Osteocyte (in vitro differentiated cells): ENCODE results near the gene ARHGDIG. TPM values are rescaled to one million over a fixed set of nuclear protein-coding genes. Genes with fewer than 3 reads are reported as not detected.

ENCODE experiments used
- DNase-seq: peaks from one replicate; pipeline ENCODE4 v3.0.0; 2021; ENCODE audit warnings: mixed read lengths; ENCODE audit not compliant: unreplicated experiment; ENCODE audit errors: extremely low spot score
- H3K27ac Mint-ChIP-seq: one replicate; pipeline ENCODE4 v1.8.0; 2021; ENCODE audit warnings: mild to moderate bottlenecking, mixed read lengths; ENCODE audit not compliant: unreplicated experiment
- H3K27me3 Mint-ChIP-seq: one replicate; pipeline ENCODE4 v1.8.0; 2021; ENCODE audit warnings: mixed read lengths; ENCODE audit not compliant: unreplicated experiment
- H3K36me3 Mint-ChIP-seq: one replicate; pipeline ENCODE4 v1.8.0; 2021; ENCODE audit warnings: mixed read lengths; ENCODE audit not compliant: unreplicated experiment
- H3K4me1 Mint-ChIP-seq: one replicate; pipeline ENCODE4 v1.8.0; 2021; ENCODE audit warnings: mixed read lengths; ENCODE audit not compliant: unreplicated experiment
- H3K4me3 Mint-ChIP-seq: one replicate; pipeline ENCODE4 v1.8.0; 2021; ENCODE audit warnings: mild to moderate bottlenecking, moderate library complexity, mixed read lengths; ENCODE audit not compliant: unreplicated experiment
- H3K9me3 Mint-ChIP-seq: one replicate; pipeline ENCODE4 v1.8.0; 2021; ENCODE audit warnings: mixed read lengths; ENCODE audit not compliant: unreplicated experiment
- CTCF ChIP-seq: fragments of 200-600 bp; sonication (generic); IDR thresholded peaks from 2 replicates; pipeline ENCODE4 v1.5.0; 2021; ENCODE audit warnings: antibody characterized with exemption, mild to moderate bottlenecking, moderate library complexity
- total RNA-seq: library from RNA; stranded (reverse); gene quantifications from 2 replicates; pipeline ENCODE4 v1.2.1, GENCODE V29; 2021

The ARHGDIG gene
- total RNA-seq, 1 donor from 2014 or later: 0.54 TPM

DNA sequence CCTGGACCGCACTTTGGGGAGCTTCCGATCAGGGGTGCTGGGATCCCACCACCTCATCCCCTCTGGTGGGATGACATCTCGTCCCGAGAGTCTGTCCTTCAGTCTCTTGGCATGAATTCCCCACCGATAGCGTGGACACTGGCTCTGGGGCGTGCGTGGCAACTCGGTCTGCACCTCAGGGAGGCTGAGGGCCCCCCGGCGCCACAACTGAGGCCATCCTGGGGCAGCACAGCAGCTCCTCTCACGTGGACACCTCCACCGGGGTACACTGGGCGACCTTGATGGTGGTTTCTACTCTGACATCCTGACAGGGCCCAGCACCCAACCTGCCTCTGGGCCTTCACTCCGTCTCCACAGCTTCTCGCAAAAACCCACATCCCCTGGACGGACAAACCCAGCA lies 11.1 kb downstream of the ARHGDIG start:
- Mint-ChIP-seq H3K9me3 (no peaks in the 10 kb centered on the region), H3K4me1 (no peaks in the 10 kb centered on the region), H3K27me3 (no peaks in the 10 kb centered on the region), H3K27ac (no peak overlapping the region), H3K4me3 (no peak overlapping the region), H3K36me3 (peaks cover 21% of the 10 kb centered on the region)
- no peak for DNase-seq
- no peak for TF ChIP-seq CTCF

- TF ChIP-seq CTCF: no peak
- DNase-seq: no peak
- Mint-ChIP-seq H3K27me3 (no peaks in the 10 kb centered on the region), H3K4me1 (no peaks in the 10 kb centered on the region), H3K27ac (no peak overlapping the region), H3K36me3 (peaks cover 12% of the 10 kb centered on the region), H3K9me3 (no peaks in the 10 kb centered on the region), H3K4me3 (no peak overlapping the region)
Observed at GRCh38 chr16:293043-293775, 12.8 kb downstream of the ARHGDIG start.

- DNase-seq: no peak
- Mint-ChIP-seq H3K36me3 (peaks cover 10% of the 10 kb centered on the region), H3K27ac (no peak overlapping the region), H3K4me1 (no peaks in the 10 kb centered on the region), H3K4me3 (no peak overlapping the region), H3K27me3 (no peaks in the 10 kb centered on the region), H3K9me3 (no peaks in the 10 kb centered on the region)
- TF ChIP-seq CTCF: no peak
Observed at GRCh38 chr16:296276-296675, 15.9 kb downstream of the ARHGDIG start.

DNA sequence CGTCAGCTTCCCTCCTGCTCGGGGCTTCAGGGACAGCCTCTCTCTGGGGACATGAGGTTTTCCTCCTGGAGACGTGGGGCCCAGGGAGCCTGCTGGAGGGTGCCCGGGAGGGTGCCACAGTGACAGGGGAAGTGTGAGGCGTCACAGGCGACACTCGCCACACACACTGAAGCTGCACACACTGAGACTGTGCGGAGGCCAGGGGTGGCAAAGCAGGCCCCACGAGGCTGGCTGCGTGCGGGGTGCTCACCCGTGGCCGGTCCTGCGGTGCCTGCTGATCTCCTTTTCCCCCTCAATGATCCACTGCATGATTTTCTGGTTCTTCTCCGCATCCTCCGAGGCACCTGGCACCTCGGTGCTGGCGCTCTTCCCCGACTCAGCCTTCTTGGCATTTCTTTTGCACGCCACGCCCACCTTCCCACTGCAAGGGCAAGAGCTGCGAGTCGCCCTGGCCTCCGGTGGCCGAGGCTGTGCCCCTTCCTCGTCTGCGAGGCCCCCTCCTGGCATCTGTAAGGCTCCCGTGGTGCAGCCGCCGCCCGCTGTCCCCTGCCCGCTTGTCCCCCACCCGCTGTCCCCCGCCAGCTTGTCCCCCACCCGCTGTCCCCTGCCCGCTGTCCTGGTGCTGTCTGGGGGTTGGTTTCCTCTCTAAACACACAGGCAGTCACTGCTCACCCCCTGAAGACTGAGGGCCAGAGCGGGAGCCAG lies 16.6 kb downstream of the ARHGDIG start:
- H3K4me1 Mint-ChIP-seq: no peaks in the 10 kb centered on the region
- H3K4me3 Mint-ChIP-seq: no peak overlapping the region
- H3K27me3 Mint-ChIP-seq: no peaks in the 10 kb centered on the region
- no peaks in the 10 kb centered on the region for H3K9me3 Mint-ChIP-seq
- DNase-seq: no peak
- no peak overlapping the region for H3K27ac Mint-ChIP-seq
- H3K36me3 Mint-ChIP-seq: peaks cover 8% of the 10 kb centered on the region
- TF ChIP-seq CTCF: no peak

GRCh38 chr16:297832-298231 lies 17.4 kb downstream of the ARHGDIG start:
- Mint-ChIP-seq H3K27me3 (no peaks in the 10 kb centered on the region), H3K4me1 (no peaks in the 10 kb centered on the region), H3K36me3 (peaks cover 4% of the 10 kb centered on the region), H3K4me3 (no peak overlapping the region), H3K27ac (no peak overlapping the region), H3K9me3 (no peaks in the 10 kb centered on the region)
- no peak for TF ChIP-seq CTCF
- DNase-seq: no peak
